Measurements from ENCODE around the gene B4GALNT3. TPM values are rescaled to one million over a fixed set of nuclear protein-coding genes. Genes with fewer than 3 reads are reported as not detected.

Gene B4GALNT3
- total RNA-seq, 1 donor from 2014 or later, result 67.0 TPM

- DNase-seq (ENCODE audit: low spot score, unreplicated experiment), result no peak
- Mint-ChIP-seq H3K4me3 (ENCODE audit: low read depth) (no peak overlapping the region), H3K27me3 (no peaks in the 10 kb centered on the region), H3K9me3 (ENCODE audit: low read depth) (no peaks in the 10 kb centered on the region), H3K4me1 (ENCODE audit: low read depth) (peaks cover 11% of the 10 kb centered on the region), H3K36me3 (ENCODE audit: insufficient read depth) (peaks cover 4% of the 10 kb centered on the region), H3K27ac (no peak overlapping the region)
- TF ChIP-seq CTCF (IDR thresholded peaks at IDR 0.05; ENCODE audit: unreplicated experiment), result no peak
Observed at GRCh38 chr12:542395-543113, 82.8 kb downstream of the B4GALNT3 start.

GRCh38 chr12:543114-543451 is 83.3 kb downstream of the B4GALNT3 start:
- DNase-seq (ENCODE audit: low spot score, unreplicated experiment), result no peak

GRCh38 chr12:544142-544541 is 84.4 kb downstream of the B4GALNT3 start:
- Mint-ChIP-seq H3K27ac (no peak overlapping the region), H3K4me3 (ENCODE audit: low read depth) (no peak overlapping the region), H3K27me3 (no peaks in the 10 kb centered on the region), H3K36me3 (ENCODE audit: insufficient read depth) (peaks cover 4% of the 10 kb centered on the region), H3K9me3 (ENCODE audit: low read depth) (no peaks in the 10 kb centered on the region), H3K4me1 (ENCODE audit: low read depth) (peaks cover 11% of the 10 kb centered on the region)
- no peak for DNase-seq (ENCODE audit: low spot score, unreplicated experiment)
- TF ChIP-seq CTCF (IDR thresholded peaks at IDR 0.05; ENCODE audit: unreplicated experiment), result no peak

More at GRCh38 chr12:543114-543451, 83.3 kb downstream of the B4GALNT3 start:
- Mint-ChIP-seq H3K27me3 (no peaks in the 10 kb centered on the region), H3K4me1 (ENCODE audit: low read depth) (peaks cover 11% of the 10 kb centered on the region), H3K36me3 (ENCODE audit: insufficient read depth) (peaks cover 4% of the 10 kb centered on the region), H3K27ac (no peak overlapping the region), H3K9me3 (ENCODE audit: low read depth) (no peaks in the 10 kb centered on the region), H3K4me3 (ENCODE audit: low read depth) (no peak overlapping the region)
- TF ChIP-seq CTCF (IDR thresholded peaks at IDR 0.05; ENCODE audit: unreplicated experiment), result no peak

DNA sequence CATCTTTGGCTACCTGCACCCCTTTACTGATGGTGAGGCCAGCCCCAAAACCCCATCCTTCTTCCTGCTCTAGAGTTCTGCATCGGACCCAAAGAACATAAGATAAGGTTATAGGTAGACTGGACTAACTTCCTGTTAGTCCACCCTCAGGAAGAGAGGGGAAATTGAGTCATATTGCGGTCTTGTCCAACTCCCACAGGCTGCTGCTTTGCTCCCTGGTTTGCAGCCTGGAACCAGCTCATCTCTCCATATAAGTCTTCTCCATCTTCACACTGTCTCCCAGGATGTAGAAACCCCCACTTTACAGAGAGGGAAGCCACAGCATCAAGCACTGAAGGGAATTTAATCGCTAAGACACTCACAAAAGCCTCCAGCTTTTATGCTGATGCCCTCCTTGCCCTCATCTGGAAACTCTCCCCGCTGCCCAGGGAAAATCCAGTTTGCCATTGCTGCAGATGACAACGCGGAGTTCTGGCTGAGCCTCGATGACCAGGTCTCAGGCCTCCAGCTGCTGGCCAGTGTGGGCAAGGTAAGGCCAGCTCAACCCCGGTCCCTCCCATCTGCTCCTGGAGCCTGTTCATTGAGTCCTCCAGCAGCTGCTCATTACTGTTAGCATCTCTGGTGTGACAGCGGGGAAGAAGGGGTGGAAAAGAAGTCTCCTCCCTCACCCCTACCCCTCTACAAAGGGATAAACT is 85.3 kb downstream of the B4GALNT3 start:
- H3K27me3 Mint-ChIP-seq, result no peaks in the 10 kb centered on the region
- H3K9me3 Mint-ChIP-seq (ENCODE audit: low read depth), result no peaks in the 10 kb centered on the region
- no peak for TF ChIP-seq CTCF (IDR thresholded peaks at IDR 0.05; ENCODE audit: unreplicated experiment)
- H3K27ac Mint-ChIP-seq, result peak overlapping the region; percentile 63
- no peak overlapping the region for H3K4me3 Mint-ChIP-seq (ENCODE audit: low read depth)
- H3K36me3 Mint-ChIP-seq (ENCODE audit: insufficient read depth), result peaks cover 3% of the 10 kb centered on the region
- H3K4me1 Mint-ChIP-seq (ENCODE audit: low read depth), result peaks cover 10% of the 10 kb centered on the region
- no peak for DNase-seq (ENCODE audit: low spot score, unreplicated experiment)

DNA sequence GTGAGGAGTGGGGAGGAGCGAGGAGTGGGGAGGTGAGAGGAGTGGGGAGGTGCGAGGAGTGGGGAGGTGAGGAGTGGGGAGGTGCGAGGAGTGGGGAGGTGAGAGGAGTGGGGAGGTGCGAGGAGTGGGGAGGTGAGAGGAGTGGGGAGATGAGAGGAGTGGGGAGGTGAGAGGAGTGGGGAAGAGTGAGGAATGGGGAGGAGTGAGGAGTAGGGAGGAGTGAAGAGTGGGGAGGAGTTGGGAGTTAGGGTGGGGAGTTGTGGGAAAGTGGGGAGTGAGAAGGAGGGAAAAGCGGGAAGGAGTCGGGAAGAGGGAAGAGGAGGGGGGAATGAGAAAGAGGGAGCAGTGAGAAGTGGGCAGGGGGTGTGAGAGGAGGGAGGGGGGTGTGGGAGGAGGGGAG is 86.1 kb downstream of the B4GALNT3 start:
- no peak for TF ChIP-seq CTCF (IDR thresholded peaks at IDR 0.05; ENCODE audit: unreplicated experiment)
- peaks cover 10% of the 10 kb centered on the region for H3K4me1 Mint-ChIP-seq (ENCODE audit: low read depth)

More for the DNA sequence above, 86.1 kb downstream of the B4GALNT3 start:
- no peaks in the 10 kb centered on the region for H3K9me3 Mint-ChIP-seq (ENCODE audit: low read depth)
- no peak for DNase-seq (ENCODE audit: low spot score, unreplicated experiment)
- no peak overlapping the region for H3K4me3 Mint-ChIP-seq (ENCODE audit: low read depth)
- H3K27me3 Mint-ChIP-seq, result no peaks in the 10 kb centered on the region
- H3K27ac Mint-ChIP-seq, result no peak overlapping the region
- peaks cover 4% of the 10 kb centered on the region for H3K36me3 Mint-ChIP-seq (ENCODE audit: insufficient read depth)
